ENCODE data around the gene LRIT2. TPM values are rescaled to one million over a fixed set of nuclear protein-coding genes. Genes with fewer than 3 reads are reported as not detected.

LRIT2 gene
- polyA plus RNA-seq, 3 donors: not detected

DNA sequence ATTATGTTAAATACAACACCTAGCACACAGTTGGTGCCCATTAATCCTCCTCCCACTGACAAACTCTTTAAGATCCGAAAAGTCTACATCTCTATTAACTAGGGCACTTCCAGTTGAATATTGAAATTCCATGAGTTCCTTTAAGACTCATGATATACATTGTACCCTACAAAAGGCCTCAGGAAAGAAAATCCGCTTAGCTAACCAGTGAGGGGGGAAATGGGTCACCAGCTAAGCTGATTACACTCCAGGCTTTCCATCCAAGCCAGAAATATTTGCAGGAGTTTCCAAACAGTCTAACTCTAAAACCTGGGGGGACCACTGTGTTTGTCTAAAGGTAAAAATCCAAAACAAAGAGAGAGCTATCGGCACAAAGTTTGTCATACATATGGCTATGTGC lies 1.3 kb upstream of the LRIT2 start:
- Histone ChIP-seq H4K20me1 (ENCODE audit: insufficient read depth, low read length) (no peaks in the 10 kb centered on the region), H3K4me1 (ENCODE audit: control insufficient read depth in 1 of 2, insufficient read depth in 2 of 2, low read length in 2 of 2) (no peaks in the 10 kb centered on the region), H3K27me3 (ENCODE audit: control insufficient read depth in 2 of 2, insufficient read depth in 2 of 2, low read length in 2 of 2) (no peaks in the 10 kb centered on the region), H3K4me3 (replicated peaks in 1 of 3; ENCODE audit: low read depth in 2 of 3, low read length in 3 of 3) (no peak overlapping the region), H2AFZ (ENCODE audit: insufficient read depth, low read depth, low read length, poor library complexity, severe bottlenecking) (no peak overlapping the region), H3K36me3 (replicated peaks in 1 of 2; ENCODE audit: control insufficient read depth in 1 of 2, insufficient read depth in 2 of 2, low read length in 2 of 2) (no peaks in the 10 kb centered on the region), H3K79me2 (ENCODE audit: insufficient read depth, low read length) (no peaks in the 10 kb centered on the region), H3K9ac (ENCODE audit: insufficient read depth, low read length, poor library complexity, severe bottlenecking) (no peak overlapping the region), H3K27ac (ENCODE audit: low read depth in 1 of 2, low read length in 2 of 2) (no peak overlapping the region), H3K4me2 (replicated peaks; ENCODE audit: extremely low read depth, low read length, poor library complexity, severe bottlenecking) (no peak overlapping the region), H3K9me3 (replicated peaks in 1 of 2; ENCODE audit: control insufficient read depth in 1 of 2, insufficient read depth in 1 of 2, low read length in 2 of 2) (no peaks in the 10 kb centered on the region)
- Mint-ChIP-seq H3K4me1 (no peaks in the 10 kb centered on the region), H3K27ac (no peak overlapping the region), H3K9me3 (peaks cover 0 to 7% (median 0%) of the 10 kb centered on the region in 7 donors), H3K36me3 (no peaks in the 10 kb centered on the region), H3K4me3 (no peak overlapping the region), H3K27me3 (ENCODE audit: low read depth in 3 of 3) (peaks cover 3 to 6% (median 6%) of the 10 kb centered on the region in 3 donors)
- intact Hi-C loops (cut with micrococcal nuclease): no loop called here
- no peak for DNase-seq
- WGBS (ENCODE audit: insufficient coverage): 80% methylated on average over 1 of the region's 3 CpGs
- TF ChIP-seq, protein P1, sequence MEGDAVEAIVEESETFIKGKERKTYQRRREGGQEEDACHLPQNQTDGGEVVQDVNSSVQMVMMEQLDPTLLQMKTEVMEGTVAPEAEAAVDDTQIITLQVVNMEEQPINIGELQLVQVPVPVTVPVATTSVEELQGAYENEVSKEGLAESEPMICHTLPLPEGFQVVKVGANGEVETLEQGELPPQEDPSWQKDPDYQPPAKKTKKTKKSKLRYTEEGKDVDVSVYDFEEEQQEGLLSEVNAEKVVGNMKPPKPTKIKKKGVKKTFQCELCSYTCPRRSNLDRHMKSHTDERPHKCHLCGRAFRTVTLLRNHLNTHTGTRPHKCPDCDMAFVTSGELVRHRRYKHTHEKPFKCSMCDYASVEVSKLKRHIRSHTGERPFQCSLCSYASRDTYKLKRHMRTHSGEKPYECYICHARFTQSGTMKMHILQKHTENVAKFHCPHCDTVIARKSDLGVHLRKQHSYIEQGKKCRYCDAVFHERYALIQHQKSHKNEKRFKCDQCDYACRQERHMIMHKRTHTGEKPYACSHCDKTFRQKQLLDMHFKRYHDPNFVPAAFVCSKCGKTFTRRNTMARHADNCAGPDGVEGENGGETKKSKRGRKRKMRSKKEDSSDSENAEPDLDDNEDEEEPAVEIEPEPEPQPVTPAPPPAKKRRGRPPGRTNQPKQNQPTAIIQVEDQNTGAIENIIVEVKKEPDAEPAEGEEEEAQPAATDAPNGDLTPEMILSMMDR (IDR thresholded peaks at IDR 0.05): no peak

DNA sequence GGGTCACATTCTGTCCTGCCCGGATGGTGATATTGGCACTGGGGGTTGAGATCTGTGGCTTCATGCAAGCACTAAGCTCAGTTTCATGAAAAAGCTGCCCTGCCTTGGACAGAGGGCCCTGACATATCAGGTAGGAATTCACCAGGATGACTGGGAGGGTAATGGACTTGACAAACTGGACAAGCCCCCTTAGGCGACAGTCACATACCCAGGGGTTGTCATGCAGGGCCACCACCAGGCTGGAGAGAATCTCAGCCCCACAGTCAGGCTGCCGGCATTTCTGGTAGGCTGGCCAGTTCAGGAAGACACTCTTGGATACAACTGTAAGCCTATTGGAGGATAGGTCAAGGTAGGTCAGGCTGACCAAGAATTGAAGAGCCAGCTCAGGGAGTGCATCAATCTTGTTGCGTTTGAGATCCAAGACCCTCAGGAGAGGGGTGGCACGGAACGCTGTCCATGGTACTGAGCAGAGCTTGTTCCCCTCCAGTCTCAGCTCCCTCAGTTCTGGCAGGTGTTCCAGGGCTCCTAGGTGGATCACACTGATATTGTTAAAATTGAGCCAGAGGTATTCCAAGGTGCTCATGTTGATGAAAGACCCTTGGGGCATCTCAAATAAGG lies 824 bp downstream of the LRIT2 start:
- Histone ChIP-seq H3K4me3 (replicated peaks in 1 of 3; ENCODE audit: low read depth in 2 of 3, low read length in 3 of 3) (no peak overlapping the region), H4K20me1 (ENCODE audit: insufficient read depth, low read length) (no peaks in the 10 kb centered on the region), H3K36me3 (replicated peaks in 1 of 2; ENCODE audit: control insufficient read depth in 1 of 2, insufficient read depth in 2 of 2, low read length in 2 of 2) (no peaks in the 10 kb centered on the region), H3K79me2 (ENCODE audit: insufficient read depth, low read length) (no peaks in the 10 kb centered on the region), H3K4me2 (replicated peaks; ENCODE audit: extremely low read depth, low read length, poor library complexity, severe bottlenecking) (no peak overlapping the region), H3K9ac (ENCODE audit: insufficient read depth, low read length, poor library complexity, severe bottlenecking) (no peak overlapping the region), H3K4me1 (ENCODE audit: control insufficient read depth in 1 of 2, insufficient read depth in 2 of 2, low read length in 2 of 2) (no peaks in the 10 kb centered on the region), H2AFZ (ENCODE audit: insufficient read depth, low read depth, low read length, poor library complexity, severe bottlenecking) (no peak overlapping the region), H3K27ac (ENCODE audit: low read depth in 1 of 2, low read length in 2 of 2) (no peak overlapping the region), H3K27me3 (ENCODE audit: control insufficient read depth in 2 of 2, insufficient read depth in 2 of 2, low read length in 2 of 2) (no peaks in the 10 kb centered on the region), H3K9me3 (replicated peaks in 1 of 2; ENCODE audit: control insufficient read depth in 1 of 2, insufficient read depth in 1 of 2, low read length in 2 of 2) (no peaks in the 10 kb centered on the region)
- DNase-seq: no peak
- WGBS (ENCODE audit: insufficient coverage): 62% methylated on average over 5 of the region's 6 CpGs
- intact Hi-C loops (cut with micrococcal nuclease): no loop called here
- H3K27ac Mint-ChIP-seq: no peak overlapping the region
- H3K27me3 Mint-ChIP-seq (ENCODE audit: low read depth in 3 of 3): peaks cover 6% of the 10 kb centered on the region in 3 donors
- no peaks in the 10 kb centered on the region for H3K36me3 Mint-ChIP-seq
- TF ChIP-seq, protein P1 (IDR thresholded peaks at IDR 0.05): no peak
- H3K4me3 Mint-ChIP-seq: no peak overlapping the region
- H3K4me1 Mint-ChIP-seq: no peaks in the 10 kb centered on the region
- H3K9me3 Mint-ChIP-seq: peaks cover 0 to 9% (median under 1%) of the 10 kb centered on the region in 7 donors

All from CD14-positive monocyte (primary cell).